Fibroblast of gingiva (primary cell): ENCODE measurements around the gene PTH1R.
"Not testable (repeated sequence)": the region's sequence is repeated elsewhere in the genome, so short reads cannot be mapped to it uniquely, and the experiment has no call there.

Experiments
- DNase-seq: peaks from one replicate; pipeline ENCODE4 v3.0.0-alpha.2; 2011; ENCODE audit warnings: low read depth

PTH1R gene

DNA sequence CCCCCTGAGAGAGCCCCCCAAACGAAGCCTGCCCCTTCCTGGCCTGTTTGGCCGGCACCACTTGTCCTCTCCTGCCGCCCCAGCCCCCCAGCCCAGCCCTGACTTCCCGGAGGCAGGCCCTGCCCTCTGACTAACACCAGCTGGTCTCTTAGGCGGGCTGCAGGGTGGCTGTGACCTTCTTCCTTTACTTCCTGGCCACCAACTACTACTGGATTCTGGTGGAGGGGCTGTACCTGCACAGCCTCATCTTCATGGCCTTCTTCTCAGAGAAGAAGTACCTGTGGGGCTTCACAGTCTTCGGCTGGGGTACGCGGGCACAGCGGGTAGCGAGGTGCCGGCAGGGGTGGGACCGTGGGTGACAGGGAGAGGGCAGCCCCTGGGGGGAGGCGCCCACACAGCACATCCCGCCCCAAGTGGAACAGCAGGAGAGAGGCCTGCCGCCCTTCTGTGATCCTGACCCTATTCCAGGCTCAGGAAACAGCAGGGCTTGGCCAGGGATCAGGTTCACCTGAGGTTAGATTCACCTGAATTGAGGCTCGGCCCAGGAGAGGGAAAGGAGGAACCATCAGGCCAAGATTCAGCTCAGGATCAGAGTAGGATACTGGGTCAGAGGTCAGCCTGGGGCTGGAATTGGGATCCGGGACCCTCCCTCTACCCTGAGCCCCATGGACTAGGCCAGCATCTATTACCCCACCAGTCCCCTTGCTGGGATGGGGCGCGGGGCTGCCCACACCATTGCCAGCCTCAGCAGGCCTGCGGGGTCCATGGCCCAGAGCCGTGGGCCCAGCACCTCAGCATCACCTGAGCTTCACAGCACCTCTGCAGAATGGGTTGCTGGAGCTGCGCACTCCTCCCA lies 21.9 kb downstream of the PTH1R start:
- DNase-seq: no peak

DNA sequence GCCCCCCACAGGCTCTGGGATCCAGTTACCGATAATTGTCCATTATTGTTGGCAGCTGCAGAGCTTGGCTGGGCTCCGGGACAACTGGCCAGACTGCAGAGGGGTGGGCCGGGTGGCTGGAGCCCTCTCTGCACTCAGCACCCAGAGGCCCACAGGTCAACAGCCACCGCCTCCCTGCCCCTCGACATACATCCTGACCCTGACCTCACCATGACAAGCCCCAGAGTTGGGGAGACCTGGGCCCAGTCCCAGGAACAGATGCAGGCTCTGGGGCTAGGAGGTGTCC lies 22.4 kb downstream of the PTH1R start:
- no peak for DNase-seq

DNA sequence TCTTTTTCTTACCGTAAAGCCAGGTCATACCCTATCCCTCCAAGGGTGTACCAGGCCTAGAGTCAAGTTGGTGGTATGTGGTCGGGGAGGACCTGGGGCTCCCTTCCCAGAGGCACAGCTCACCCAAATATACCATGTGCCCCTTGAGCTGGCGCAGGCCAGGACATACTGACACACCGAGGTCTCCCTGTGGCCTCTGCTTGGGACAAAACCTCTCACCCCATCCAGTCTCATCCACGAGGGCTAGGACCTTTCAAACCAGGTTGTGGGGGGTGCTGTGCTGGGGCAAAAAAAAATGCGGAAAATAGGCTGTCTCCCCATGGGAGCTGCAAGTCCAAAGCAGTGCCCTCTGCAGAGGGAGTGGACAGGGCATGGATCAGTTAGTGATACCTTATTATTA lies 22.8 kb downstream of the PTH1R start:
- no peak for DNase-seq

DNA sequence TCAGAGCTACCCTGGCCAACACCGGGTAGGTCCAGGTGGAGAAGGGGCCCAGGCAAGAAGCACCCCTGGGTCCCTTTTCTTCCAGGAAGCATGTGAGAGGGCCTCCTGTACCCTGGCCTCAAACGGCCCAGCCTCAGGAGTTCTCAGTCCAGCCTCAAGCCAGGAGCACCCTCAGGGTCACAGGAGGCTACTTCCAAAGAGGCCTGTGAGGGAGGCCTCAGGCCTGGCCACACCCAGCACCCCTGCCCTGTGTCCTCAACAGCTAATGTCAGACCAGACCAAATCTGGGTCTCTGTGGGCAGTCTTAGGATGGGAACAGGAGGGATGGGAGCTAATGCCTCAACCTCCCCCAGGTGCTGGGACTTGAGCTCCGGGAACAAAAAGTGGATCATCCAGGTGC lies 23.5 kb downstream of the PTH1R start:
- no peak for DNase-seq

DNA sequence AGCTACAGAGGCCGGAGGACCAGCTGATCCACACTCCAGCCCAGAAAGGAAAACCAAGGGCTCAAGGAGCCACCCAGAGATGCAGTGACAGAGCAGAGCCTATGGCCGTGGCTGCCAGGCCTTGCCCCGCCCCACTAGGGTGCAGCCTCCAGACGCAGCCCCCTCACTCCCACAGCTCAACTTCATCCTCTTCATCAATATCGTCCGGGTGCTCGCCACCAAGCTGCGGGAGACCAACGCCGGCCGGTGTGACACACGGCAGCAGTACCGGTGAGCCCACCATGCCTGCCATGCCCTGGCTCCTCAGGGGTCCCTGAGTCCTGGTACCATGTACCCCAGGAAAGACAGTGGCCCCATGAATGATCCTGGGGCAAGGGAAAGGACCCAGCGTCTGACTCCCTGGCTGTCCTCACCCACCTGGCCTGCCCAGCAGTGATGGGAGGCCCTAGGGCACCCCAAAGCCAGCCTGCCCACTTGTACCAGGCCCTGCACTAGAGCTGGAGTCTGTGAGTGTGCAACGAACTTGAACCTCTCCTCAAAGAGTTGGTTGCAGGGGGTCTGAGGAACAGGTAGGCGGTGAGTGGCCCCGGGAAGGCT lies 24.2 kb downstream of the PTH1R start:
- DNase-seq: no peak

DNA sequence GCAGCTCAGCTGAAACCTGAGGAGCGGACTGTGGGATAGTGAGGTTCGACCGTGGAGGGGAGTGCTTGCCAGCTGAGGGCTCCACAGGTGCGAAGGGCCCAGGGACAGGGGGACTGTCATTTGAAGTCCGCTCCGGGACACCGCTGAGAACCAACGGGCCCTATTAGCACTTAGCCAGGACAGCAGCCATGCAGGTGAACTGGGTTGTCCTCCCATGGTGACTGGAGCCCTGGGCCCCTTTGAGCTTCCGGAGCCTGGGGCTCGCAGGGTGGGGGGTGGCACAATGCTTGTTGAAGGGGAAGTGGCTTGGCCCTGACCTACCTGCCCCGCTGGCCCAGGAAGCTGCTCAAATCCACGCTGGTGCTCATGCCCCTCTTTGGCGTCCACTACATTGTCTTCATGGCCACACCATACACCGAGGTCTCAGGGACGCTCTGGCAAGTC lies 24.7 kb downstream of the PTH1R start:
- DNase-seq: no peak

DNA sequence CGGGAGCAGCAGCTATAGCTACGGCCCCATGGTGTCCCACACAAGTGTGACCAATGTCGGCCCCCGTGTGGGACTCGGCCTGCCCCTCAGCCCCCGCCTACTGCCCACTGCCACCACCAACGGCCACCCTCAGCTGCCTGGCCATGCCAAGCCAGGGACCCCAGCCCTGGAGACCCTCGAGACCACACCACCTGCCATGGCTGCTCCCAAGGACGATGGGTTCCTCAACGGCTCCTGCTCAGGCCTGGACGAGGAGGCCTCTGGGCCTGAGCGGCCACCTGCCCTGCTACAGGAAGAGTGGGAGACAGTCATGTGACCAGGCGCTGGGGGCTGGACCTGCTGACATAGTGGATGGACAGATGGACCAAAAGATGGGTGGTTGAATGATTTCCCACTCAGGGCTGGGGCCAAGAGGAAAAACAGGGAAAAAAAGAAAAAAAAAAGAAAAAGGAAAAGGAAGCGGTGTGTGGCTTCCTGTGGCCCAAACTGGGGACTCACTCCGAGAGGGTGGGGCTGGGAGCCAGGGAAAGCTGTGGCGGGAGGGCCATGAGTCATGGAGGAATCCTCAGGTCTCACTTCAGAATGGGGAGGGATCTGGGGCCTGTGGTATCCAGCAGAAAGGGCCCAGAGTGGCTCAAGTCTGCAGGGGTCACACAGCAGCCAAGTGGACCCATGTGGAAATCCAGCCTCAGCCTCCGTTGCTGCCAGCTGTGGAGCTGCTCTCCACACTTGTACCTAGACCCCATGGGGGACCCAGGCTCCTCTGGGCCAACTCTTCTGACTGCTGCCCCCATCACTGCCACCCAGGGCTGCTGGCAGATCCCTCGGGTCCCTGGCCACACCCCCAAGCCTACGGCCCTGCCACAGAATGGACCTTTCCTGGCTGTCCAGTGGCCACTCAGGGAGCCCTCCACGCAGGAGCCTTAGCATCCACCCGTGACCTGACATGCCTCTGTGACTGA lies 26.1 kb downstream of the PTH1R start:
- no peak for DNase-seq

DNA sequence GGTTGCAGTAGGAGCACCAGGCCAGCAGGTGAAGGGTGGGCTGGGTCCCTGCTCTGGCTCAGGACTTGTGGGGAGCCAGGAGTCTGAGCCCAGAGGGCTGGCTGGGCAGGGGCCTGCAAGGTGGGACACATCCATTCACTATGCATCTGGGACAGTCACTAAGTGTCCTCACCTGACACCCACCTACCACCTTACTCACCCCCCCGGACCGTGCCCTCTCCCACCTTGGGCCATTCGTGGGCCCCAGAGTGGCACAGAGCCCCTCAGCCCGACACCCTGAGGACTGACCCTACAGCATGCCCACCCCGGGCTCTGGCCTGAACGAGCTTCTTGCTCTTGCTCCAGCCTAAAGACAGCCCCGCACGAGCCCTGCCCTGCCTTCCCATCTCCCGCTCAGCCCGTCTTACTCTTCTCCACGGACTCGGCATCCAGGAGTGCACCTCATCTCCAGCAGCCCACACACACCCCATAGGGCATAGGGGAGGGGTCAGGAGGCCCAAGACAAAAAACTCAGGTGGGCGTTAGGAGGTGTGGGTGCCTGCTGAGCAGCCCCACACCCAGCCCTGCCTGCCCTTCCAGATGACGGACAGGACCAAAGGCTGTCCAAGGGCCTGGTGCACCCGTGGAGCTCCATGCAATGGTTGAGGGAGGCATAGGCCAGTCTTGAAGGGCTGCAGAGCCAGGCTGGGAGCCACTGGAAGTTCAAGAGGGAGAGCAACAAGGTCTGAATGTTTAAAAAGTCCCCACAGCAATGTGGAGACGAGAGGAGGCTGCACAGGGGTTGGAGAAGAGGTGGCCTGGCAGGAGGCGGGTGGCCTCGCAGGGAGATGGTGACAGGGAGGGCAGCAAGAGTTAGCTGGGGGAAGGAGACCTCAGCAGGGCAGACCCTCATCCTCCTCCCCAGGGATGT lies 27.0 kb downstream of the PTH1R start:
- no peak for DNase-seq

DNA sequence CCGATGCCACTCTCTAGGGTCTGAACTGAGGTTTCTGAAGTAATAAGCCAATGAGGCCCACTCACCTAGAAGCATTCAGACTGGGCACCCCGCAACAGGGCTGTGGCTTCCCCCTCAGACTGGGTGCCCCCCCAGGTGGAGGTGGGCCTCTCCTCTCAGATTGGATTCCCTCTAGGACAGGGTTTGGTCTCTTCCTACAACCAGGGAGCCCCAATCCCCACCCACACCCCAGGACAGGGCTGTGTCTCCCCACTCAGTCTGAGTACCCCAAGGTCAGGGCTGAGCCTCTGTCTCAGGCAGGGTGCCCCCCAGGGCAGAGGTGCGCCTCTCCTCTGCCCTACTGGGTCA lies 27.7 kb downstream of the PTH1R start:
- DNase-seq: no peak

DNA sequence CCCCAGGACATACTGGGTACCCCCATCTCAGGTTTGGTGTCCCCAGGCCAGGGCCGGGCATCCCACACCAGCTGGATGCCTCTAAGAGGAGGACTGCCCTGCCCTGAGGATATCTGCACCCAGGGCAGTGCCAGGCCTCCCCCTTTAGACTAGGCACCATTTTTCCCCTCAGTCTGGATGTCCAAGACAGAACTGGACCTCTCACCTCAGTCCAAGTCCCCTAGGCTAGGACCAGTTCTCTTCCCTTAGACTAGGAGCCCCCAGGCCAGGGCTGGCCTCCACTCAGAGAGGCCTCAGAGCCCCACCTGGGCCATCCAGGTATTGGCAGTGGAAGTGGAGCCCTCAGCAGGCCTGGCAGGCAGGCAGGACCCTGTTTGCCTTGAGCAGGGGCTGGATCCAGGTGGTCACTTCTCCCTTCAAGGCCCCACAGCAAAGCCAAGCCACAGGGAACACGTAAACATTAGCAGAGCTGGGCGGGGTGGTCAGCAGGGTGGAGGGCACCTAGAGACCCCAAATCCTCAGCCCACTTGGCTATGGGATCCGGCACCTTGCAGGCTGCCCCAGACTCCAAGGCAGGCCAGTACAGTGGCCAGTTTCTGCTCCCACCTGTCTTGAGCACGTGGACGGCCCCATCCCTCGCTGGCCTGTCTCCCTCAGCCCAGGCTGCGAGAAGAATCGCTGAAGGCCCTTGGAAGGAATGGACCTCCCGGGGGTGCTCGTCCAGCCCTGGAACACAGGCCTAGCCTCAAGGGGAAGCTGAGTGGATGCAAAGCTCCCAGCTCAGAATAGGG lies 28.3 kb downstream of the PTH1R start:
- no peak for DNase-seq

DNA sequence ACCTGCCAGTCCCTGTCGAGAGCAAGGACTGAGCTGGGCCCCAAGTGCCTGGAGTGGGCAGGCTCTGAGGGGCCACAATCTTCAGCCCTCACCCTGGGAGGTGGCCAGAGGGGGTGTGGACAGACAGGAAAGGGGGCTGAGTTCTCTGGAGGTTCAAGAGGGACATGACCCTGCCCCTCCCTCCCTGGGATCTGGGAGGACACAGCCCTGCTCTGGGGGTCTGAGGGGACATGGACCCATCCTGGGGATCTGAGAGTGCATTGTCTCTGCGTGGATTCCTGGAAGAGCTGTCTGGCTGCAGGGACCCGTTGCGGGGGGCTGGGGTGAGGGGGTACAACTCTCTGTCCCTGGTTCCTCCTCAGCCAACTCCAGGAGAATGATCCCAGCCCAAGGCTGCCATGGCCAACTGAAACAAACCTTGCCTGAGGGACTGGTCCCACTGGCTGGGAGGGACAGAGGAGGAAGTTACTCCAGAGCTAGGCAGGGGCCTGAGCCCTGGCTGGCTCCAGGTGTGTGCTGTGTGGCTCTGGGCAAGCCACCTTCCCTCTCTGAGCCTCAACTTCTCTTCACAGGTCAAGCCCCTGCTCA lies 29.0 kb downstream of the PTH1R start:
- DNase-seq: no peak

DNA sequence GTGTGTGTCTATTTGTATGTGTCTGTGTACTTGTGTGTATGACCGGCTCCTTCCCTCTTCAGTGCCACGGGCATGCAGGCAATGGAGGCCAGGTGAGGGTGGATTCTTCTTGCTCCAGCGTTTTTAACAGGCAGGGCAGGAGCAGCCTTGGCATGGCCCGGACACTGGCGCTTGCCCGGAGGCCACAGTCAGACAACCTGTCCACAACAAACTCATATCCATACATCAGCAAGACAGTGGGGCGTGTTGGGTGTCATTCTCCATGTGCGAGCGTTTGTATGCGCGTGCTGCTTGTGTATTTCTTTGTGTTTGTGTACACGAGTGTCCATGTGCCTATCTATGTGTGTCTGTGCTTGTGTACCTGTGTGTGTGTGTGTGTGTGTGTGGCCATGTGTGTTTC lies 29.8 kb downstream of the PTH1R start:
- DNase-seq: no peak

DNA sequence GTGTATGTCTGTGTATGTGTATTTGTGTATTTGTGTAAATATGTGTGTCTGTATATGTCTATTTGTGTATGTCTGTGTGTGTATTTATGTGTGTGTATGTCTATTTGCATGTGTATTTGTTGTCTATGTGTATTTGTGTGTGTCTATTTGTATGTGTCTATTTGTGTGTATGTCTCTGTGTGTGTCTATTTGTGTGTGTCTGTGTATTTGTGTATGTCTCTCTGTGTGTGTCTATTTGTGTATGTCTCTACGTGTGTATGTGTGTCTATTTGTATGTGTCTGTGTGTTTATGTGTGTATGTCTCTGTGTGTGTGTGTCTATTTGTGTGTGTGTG lies 30.4 kb downstream of the PTH1R start:
- no peak for DNase-seq

DNA sequence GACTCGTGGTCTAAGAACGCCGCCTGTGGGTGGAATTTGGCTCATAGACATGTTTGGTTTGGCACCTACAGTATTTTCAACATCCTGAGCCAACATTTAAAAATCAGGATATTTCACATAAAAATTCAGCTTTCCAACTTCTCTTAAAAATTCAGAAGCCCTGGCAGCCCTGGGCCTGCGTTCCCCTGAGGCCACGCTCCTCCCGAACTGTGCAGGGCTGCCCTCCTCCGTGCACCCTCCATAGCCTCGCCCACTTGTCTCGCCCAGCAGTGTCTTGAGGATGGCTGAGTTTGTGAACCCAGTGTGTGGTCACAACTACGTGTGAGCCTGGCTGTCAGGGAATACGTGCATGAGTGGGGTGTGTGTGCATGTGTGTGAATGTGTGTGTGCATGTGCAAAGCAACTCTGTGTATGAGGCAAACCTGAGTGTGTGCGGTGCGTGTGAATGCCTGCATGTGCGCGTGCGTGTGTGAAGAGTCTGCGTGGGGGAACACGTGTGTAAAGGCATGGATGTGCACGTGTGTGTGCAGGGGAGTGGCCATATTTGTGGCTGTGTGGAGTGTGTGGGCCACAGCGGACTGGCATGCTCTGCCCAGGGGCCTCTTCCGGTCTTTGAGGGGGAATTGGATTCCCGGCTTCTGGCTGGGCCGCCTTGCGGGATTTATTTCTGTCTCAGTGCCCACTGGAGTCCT lies 30.9 kb downstream of the PTH1R start:
- peak; percentile 87 for DNase-seq

DNA sequence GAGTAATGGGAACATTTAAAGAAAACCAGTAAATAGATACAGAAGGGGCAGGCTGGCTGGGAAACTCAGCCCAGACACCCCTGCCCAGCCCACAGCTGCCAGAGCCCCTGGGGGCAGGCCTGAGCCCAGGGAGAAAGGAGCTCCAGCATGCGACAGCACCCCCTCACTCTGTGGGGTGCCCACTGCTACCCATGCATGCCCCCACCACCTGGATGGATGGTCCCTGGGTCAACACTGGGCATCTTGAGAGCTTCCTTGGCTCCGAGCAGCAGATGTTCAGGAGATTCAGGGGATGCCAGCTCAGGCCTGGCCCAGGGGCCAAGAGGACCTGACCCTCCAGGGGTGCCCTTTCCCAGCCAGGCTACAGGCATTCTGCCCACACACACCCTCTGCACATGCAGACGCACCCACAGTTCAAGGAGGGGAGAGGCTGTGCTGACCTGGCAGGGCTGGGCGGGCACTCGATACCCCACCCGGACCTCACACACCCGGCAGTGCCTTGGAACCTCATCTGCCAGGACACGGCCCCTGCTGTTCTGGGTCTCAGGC lies 31.5 kb downstream of the PTH1R start:
- no peak for DNase-seq

DNA sequence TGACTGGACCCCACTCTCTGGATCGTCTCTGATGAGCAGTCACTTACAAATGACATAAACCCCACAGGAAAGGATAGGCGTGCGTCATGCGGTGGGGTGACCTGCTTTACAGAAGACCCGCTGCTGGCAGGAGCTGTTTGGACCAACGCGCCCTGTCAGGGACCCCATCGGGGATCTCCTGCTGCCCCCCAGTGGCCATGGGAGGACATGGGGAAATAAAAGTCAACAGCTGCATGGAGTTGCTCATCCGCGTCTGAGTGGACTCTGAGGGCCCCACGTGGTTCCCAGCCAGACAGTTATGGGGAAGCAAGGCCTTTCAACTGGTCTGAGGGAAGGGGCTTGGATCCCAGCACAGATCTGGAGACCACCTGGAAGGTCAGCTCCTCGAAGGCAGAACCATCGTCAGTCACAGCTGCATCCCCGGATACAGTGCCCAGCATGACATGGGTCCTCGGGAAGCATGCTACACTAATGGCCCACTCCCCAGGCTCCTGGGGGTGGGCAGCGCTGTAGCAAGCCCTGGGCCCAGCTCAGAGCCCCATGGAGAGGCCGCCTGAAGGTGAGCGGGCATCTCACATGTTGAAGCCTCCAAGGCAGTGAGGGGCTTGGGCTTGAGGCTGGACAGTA lies 32.1 kb downstream of the PTH1R start:
- peak; percentile 71 for DNase-seq

DNA sequence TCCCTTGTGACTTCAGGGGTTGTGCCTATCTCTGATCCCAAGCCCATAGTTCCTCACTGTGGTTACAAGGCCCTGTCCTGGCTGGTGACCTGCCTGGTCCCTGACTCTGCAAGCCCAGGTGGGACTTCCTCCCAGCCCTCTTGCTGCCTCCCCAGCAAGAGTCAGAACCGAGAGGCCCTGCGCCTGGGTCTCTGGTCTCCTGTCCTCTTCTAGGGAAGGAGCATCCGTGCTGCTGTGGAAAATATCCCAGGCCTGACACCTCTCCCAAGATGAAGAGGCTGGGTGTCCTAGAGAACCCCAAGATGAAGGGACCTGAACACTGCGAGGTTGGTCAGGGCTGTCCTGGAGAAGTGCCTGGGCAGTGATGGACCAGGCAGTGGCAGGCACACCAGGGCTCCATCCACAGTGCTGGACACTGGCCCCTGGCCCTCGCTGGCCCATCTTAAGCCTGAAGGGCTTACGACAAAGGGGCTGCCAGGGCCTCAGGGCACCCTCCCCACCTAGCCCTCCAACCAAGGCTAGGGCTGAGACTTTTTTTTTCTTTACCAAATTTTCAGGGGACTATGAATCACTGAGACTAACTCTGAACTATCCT lies 32.7 kb downstream of the PTH1R start:
- DNase-seq: no peak

DNA sequence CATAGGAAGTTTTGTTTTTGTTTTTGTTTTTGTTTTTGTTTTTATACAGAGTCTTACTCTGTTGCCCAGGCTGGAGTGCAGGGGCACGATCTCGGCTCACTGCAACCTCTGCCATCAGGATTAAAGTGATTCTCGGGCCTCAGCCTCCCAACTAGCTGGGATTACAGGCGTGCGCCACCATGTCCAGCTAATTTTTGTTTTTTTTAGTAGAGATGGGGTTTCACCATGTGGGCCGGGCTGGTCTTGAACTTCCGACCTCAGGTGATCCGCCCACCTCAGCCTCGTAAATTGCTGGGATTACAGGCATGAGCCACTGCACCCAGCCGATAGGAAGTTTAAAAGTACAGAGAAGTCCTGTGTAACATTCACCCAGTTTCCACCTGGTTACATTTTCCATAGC lies 33.4 kb downstream of the PTH1R start:
- DNase-seq: not testable (repeated sequence)

DNA sequence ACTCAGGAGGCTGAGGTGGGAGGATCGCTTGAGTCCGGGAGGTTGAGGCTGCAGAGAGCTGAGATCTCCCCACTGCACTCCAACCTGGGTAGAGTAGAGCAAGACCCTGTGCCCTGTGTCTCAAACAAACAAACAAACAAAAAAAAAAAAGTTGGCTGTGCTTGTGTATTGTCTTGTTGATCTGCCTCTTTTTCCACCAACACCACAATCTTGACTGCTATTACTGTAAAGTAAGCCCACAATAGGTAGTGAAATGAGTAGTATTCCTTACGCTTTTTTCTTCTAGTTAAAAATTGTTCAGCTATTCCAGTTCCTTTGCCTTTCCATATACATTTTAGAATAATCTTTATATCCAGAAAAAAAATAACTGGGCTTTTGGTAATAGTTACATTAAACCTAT lies 35.5 kb downstream of the PTH1R start:
- DNase-seq: no peak
